H1 (cell line): ENCODE measurements around the gene TBC1D22A. TPM values are rescaled to one million over a fixed set of nuclear protein-coding genes. Genes with fewer than 3 reads are reported as not detected.

Experiments
- ATF2 ChIP-seq: IDR thresholded peaks from 2 replicates; pipeline ENCODE4 v1.6.1; 2012; ENCODE audit warnings: low read length, inconsistent platforms
- CTBP2 ChIP-seq: IDR thresholded peaks from 2 replicates; pipeline ENCODE4 v1.7.0; 2011; ENCODE audit warnings: borderline replicate concordance, mild to moderate bottlenecking, moderate library complexity, mixed read lengths, low read length; ENCODE audit not compliant: insufficient read depth, insufficient read length
- JUN ChIP-seq: IDR thresholded peaks from 2 replicates; pipeline ENCODE4 v1.6.1; 2011; ENCODE audit warnings: low read depth, mild to moderate bottlenecking, improper control_type of control experiment, low read length
- polyA plus RNA-seq, 7 experiments: library from polyadenylated mRNA; depleted of rRNA in 3 of 7; stranded (reverse) in 5 of 7; unstranded in 2 of 7; fragments of >200 nt in 5 of 7; fragments of 200-250 nt in 2 of 7; gene quantifications; 1 replicate in 5 of 7; 2 replicates in 1 of 7; 4 replicates in 1 of 7; pipeline versions ENCODE4 v1.2.1 to v1.2.3, GENCODE V29; 2011 to 2013; ENCODE audit warnings: missing spikeins in 2 of 7, mixed read lengths in 2 of 7
- total RNA-seq: library from RNA; stranded (reverse); fragmentation: NEBNext Ultra II Directional; extraction: Animal tissue kit (Norgen Biotek cat#: 25700); gene quantifications from 2 replicates; pipeline ENCODE4 v1.2.1, GENCODE V29; 2021

TBC1D22A gene
- total and polyA plus RNA-seq, 2 of the 8 experiments (the other 6 are each of a cell fraction or from before 2014, with no cell fraction given) = 11.9 to 18.4 TPM

GRCh38 chr22:46968848-46969247 lies 206.4 kb downstream of the TBC1D22A start (continued):
- TF ChIP-seq JUN (no peak), CTBP2 (no peak), ATF2 (no peak)
